SK-N-SH treated with all-trans-retinoic acid at 6 μM for 48 hours (cell line): ENCODE measurements around the gene GLRA2.

Experiments used
- PATZ1 ChIP-seq: fragments of 250-450 bp; sonication (Bioruptor Pico); IDR thresholded peaks from 2 replicates; pipeline ENCODE4 v1.8.0; 2020; ENCODE audit warnings: mild to moderate bottlenecking, moderate library complexity, borderline replicate concordance
- TCF4 ChIP-seq: fragments of 250-450 bp; sonication (Bioruptor Pico); IDR thresholded peaks from 2 replicates; pipeline ENCODE4 v1.8.0; 2021; ENCODE audit warnings: mild to moderate bottlenecking, moderate library complexity, borderline replicate concordance
- TSHZ2 ChIP-seq: fragments of 250-450 bp; sonication (Bioruptor Pico); IDR thresholded peaks from 2 replicates; pipeline ENCODE4 v1.5.0; 2020; ENCODE audit warnings: mild to moderate bottlenecking, moderate library complexity

- TF ChIP-seq PATZ1 (CRISPR knock-in tag): no peak
- no peak for TF ChIP-seq TSHZ2 (CRISPR knock-in tag)
- no peak for TF ChIP-seq TCF4 (CRISPR knock-in tag)
Measured at GRCh38 chrX:14505648-14506047, 23.7 kb upstream of the GLRA2 start.
